MM.1S (cell line): ENCODE results near the gene MARCKS.

Source experiments
- CTCF ChIP-seq: fragments of 300-600 bp; sonication (generic); IDR thresholded peaks from 2 replicates; pipeline ENCODE4 v1.5.1; 2016; ENCODE audit warnings: antibody characterized with exemption, low read length, mixed read lengths
- EZH2 ChIP-seq: fragments of 300-600 bp; sonication (generic); optimal IDR thresholded peaks from 2 replicates; pipeline ENCODE3; 2017; ENCODE audit warnings: low read depth, mild to moderate bottlenecking, antibody characterized with exemption, low read length, mixed read lengths

- TF ChIP-seq CTCF (no peak), EZH2 (no peak)
Measured at GRCh38 chr6:113860181-113860955, 3.2 kb downstream of the MARCKS start.
